Measurements from ENCODE around the gene ZDHHC13.
A peak's percentile ranks its signal among the peaks of the same experiment; 100 is the strongest.

The ZDHHC13 gene

DNA sequence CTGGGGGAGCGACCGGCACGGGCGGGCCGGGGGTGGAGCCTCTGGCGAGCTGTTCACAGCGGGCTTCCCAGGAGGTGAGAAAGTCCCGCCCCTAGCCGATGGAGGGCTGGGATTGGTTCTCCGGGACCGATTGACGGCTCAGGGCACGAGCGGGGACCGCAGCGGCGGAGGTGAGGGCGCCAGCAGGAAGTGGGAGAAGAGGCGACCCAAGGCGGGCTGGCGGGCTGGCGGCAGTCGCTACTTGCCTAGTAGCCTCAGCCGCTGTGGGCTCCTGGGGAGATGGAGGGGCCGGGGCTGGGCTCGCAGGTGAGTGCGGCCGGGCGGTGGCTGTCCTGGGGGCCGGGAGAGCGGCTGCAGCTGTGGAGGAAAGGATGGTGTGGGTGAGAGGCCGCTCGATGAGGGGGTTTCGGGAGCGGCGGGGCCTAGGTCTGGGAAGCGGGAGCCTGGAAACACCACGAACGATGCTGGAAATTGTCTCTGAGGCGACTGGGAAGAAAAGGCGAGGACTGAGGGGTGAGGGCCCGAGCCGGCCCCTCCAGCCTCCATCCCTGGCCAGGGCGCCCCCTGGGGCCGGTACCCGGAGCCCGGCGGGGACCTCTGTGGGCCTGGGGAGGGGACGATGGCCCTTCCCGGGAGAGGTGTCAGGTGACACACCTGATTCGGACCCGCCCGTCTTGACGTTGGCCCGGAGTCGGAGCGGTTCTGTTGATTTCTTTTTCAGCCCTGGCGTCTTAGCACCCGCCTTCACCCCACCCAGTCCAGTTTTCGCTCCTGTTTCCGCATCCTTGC is at the start of gene ZDHHC13:
TSS of gene ZDHHC13 (plus strand) at position 198 of the 789 bp plus-strand sequence. CDS start at position 280, 82 bp downstream.
- DNase-seq (ENCODE audit: low spot score), result peak; percentile 81

- peak; percentile 93 for DNase-seq (ENCODE audit: low spot score)
Measured at GRCh38 chr11:19071255-19071654, 45.7 kb upstream of the ZDHHC13 start.

DNA sequence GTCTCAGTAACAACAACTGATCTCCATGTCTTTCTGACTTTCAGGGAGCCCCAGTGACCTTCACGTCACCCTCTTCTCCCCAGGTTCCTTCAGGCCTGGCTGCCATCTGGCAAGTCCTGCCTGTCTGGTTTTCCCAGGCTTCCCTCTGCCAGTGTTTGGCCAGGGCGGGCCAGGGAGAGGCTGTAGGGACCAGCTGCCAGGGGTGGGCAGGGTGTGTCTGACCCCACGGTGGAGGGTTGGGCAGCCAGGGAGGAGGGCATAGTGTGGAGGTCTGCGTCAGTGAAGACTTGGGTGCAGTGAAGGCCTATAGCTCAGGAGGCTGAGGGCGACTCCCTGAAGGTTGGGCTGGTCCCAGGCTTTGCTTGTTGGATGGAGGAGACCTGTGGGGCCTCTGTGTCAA is 44.5 kb upstream of the ZDHHC13 start:
- DNase-seq (ENCODE audit: low spot score), result no peak

- DNase-seq (ENCODE audit: low spot score), result no peak
Measured at GRCh38 chr11:19073454-19074415, 43.2 kb upstream of the ZDHHC13 start.

DNA sequence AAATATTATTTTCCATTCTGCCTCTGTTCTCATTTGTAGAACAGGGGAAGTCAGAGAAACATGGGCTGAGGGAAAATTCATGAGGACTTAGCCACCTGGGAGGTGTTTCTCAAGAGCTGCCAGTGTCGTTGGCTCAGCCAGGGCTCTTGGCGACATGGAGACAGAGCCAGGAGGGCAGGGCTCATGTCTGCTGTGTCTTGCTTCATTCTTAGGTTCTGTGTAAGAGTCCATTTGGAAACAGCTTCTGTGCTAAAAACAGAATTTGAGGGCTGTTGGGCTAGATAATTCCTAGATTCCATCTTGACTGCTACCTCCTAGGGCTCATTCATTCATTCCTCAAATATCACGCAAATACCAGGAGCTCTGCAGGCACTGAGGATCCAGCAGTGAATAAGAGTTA is 41.3 kb upstream of the ZDHHC13 start:
- no peak for DNase-seq (ENCODE audit: low spot score)

GRCh38 chr11:19076744-19077589 is 40.0 kb upstream of the ZDHHC13 start:
- DNase-seq (ENCODE audit: low spot score), result peak; percentile 74

GRCh38 chr11:19077965-19078364 is 39.0 kb upstream of the ZDHHC13 start:
- peak; percentile 82 for DNase-seq (ENCODE audit: low spot score)

DNA sequence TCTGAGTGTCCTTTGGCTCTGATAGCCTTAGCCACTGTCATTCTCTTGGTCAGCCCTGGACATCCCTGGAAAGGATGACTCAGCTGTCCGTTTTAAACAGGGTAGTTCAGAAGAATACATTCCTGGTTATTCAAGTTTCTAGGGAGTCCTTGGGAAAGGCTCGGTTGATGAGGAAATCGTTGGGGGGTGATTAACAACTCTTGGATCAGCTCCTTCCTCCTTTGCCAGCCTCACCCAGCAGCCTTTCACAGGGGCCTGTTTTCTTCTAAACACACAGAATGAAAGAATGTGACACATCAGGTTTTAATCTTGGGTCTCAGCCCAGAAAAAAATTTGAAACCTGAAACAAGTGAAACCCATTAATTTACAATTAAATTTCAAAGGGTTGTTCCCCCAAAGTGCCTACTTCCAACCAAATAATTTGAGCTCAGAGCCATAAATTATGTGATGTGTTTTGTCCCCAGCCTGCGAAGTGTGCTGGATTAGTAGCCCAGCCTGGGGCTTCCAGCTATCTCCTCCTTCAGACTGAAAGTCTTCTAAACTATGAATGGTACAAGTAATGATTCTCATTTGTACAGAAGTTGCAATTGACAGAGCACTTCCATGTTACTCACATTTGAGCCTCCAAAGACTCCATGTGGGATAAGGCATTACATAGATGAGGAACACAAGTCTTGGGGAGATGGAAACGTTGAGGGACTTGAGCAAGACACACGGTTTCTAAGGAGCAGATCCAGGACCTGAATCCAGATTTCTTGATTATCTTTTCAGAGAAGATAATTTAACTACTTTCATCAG is 37.1 kb upstream of the ZDHHC13 start:
- DNase-seq (ENCODE audit: low spot score), result peak; percentile 91

DNA sequence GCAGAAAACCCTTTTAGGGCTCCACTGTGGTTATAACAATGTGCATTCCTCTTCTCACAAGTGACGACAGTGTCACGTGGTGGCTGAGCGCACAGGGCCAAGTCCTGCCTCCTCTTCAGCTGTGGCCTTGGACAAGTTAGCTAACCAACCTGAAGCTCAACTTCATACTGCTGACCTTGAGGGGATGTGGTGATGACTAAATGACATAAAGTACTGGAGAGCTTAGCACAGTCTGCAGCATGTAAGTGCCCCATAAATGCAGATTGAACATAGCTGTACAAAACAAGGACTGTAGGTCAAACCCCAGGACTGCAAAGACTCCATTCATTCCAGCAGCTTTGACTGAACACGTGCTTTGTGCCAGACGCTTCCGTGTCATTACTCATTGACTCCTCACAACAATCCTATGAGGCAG is 36.4 kb upstream of the ZDHHC13 start:
- no peak for DNase-seq (ENCODE audit: low spot score)

- DNase-seq (ENCODE audit: low spot score), result no peak
Measured at GRCh38 chr11:19083166-19083565, 33.8 kb upstream of the ZDHHC13 start.

DNA sequence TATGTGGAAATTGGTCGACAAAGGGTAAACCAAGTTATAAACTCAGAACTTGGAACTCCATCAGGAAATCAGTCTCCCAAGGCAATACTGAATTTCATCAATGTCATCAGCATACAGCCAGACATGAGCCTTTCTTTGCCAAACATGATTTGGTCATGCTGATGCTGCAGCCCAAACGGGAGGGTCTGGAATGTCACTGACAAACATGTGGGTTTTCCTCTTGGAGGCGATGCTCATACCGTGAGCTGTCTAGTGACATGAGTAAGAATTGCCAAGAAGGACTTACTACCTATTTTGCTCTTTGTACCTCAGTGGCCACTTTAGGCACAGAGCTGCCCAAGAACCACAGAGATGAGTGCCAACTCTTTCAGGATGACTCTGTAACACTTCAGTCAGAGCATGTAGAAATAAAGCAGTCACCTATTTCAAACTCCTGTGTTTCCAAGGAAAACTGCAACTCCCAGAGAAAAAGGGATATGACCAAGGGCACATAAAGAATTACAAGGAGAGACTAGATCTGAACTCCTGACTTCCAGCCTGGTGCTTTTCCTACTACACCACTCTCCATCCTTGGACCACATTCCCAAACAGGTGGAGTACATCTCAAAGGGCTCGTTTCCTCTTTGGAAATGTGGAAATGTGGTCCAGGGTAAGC is 32.2 kb upstream of the ZDHHC13 start:
- no peak for DNase-seq (ENCODE audit: low spot score)

DNA sequence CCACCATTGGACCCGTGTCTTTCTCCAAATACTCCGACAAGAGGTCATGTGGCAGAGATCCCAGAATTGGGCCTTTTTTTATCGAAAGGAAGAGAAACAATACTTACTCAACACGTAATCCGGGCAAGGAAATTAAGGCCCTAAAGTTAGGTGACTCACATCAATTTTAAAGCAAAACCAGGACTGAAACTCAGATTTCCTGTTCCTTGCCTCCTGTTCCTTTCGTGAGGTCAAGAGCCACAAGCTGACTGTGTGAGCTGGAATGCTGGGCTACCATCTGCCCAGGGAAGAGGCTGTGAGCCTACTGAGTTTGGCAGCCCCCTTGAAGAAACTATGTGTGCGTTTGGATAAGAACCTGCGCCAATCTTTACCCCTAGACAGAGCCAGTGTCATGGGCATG is 29.3 kb upstream of the ZDHHC13 start:
- DNase-seq (ENCODE audit: low spot score), result peak; percentile 91

- DNase-seq (ENCODE audit: low spot score), result no peak
Measured at GRCh38 chr11:19088791-19089190, 28.2 kb upstream of the ZDHHC13 start.

DNA sequence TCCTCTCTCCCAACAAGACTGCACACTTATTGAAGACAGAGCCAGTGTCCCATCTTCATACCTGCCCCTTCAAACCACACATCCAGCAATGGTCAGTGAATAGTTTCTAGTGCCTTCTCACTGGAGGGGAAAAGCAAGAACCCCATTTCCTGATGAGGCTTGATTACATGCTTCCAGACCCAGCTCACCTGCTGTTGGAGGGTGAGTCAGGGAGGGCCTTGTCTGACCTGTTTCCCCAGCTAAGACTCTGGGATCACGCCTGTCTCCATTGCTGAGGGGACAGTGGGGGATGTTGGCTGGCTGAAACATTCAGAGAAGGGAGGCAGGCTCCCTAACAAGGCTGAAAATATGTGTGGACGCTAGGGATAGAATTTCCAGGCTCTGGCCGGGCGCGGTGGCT is 27.5 kb upstream of the ZDHHC13 start:
- DNase-seq (ENCODE audit: low spot score), result no peak

DNA sequence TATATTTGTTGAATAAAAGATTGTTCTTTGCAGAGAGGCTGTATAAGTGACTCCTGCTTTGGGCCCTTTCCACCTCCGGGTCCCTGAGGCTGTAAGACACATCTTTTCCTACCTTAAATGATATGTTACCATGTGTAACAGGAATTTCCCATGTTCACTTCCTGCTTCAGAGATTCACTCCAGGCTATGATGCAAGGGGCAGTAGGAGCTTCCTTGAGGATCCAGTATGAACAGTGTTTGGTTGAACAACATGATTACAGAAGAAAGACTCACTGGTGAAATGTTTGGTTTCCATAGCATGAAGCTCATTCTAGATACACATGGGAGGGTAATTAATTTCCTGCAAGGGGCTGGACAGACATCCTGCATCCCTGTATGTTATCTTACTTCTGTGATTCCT is 25.6 kb upstream of the ZDHHC13 start:
- peak; percentile 42 for DNase-seq (ENCODE audit: low spot score)

DNA sequence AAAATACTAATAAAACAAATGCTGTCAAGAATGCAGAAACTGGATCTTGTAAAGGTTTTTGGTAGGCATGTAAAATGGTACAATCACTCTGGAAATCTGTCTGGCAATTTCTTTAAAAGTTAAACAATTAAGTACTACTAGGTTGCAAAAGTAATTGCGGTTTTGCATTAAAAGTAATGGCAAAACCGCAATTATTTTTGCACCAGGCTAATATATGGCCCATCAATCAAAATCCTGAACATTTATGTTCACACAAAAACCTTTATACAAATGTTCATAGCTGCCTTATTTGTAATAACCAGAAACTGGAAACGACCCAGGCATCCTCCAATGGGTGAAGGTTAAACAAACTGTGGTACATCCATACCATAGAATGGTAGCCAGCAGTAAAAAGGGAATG is 24.6 kb upstream of the ZDHHC13 start:
- DNase-seq (ENCODE audit: low spot score), result no peak

DNA sequence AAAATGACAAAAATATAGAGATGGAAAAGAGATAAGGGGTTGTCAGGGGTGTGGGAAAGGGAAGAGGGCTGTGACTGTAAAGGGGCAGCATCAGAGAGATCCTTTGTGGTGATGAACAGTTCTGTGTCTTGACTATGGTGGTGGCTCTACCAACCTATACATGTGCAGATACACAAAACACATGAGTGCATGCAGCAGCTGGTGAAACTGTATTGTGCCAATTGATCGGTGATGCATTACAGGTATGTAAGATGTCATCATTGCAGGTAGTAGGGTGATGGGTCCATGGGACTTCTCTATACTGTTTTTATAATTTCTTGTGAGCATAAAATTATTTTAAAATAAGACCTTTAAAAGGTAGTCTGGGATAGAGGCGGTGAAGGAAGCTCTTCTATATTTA is 24.1 kb upstream of the ZDHHC13 start:
- DNase-seq (ENCODE audit: low spot score), result no peak

GRCh38 chr11:19093976-19094375 is 23.0 kb upstream of the ZDHHC13 start:
- no peak for DNase-seq (ENCODE audit: low spot score)

- DNase-seq (ENCODE audit: low spot score), result no peak
Measured at GRCh38 chr11:19094859-19095258, 22.1 kb upstream of the ZDHHC13 start.

- no peak for DNase-seq (ENCODE audit: low spot score)
Measured at GRCh38 chr11:19099093-19099492, 17.9 kb upstream of the ZDHHC13 start.

DNA sequence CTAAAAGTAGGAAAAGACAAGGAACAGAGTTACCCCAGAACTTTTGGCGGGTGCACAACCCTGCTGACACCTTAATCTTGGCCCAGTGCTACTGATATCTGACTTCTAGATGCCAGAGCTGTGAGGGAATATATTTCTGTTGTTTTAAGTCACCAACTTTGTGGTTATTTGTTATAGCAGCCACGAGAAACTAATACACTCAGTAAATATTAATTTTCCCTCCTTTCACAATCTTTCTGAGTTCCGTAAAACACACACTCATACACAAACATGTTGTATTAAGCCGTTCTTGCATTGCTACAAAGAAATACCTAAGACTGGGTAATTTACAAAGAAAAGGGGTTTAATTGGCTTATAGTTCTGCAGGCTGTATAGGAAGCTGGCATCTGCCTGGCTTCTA is 16.1 kb upstream of the ZDHHC13 start:
- no peak for DNase-seq (ENCODE audit: low spot score)

All from kidney capillary endothelial cell (primary cell).